GOT3 (cell line): Measurements from ENCODE around the gene MISP.

Experiments
- DNase-seq: peaks from one replicate; lab custom pipeline; 2025; ENCODE audit warnings: mixed read lengths; lab: John Stamatoyannopoulos, UW

MISP gene

DNA sequence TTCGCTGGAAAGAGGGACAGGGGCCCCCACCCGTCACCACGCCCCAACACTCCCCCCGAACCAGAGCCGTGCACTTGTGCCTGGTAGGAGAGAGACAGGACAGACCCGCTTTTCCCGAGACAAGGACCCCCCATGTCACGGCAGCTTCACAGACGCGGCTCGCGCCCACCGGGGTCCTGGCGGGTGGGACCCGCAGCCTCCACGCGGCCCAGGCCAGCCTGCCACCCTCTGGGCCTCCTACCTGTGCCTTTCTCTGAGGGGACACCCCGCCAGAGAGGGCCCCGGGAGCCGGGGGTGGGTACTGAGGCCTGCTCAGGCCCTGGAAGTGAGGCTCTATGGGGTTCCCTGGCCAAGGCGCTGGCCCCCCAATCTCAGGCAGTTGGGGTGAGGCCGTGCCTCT, 4.0 kb upstream of the MISP start:
- no peak for DNase-seq

DNA sequence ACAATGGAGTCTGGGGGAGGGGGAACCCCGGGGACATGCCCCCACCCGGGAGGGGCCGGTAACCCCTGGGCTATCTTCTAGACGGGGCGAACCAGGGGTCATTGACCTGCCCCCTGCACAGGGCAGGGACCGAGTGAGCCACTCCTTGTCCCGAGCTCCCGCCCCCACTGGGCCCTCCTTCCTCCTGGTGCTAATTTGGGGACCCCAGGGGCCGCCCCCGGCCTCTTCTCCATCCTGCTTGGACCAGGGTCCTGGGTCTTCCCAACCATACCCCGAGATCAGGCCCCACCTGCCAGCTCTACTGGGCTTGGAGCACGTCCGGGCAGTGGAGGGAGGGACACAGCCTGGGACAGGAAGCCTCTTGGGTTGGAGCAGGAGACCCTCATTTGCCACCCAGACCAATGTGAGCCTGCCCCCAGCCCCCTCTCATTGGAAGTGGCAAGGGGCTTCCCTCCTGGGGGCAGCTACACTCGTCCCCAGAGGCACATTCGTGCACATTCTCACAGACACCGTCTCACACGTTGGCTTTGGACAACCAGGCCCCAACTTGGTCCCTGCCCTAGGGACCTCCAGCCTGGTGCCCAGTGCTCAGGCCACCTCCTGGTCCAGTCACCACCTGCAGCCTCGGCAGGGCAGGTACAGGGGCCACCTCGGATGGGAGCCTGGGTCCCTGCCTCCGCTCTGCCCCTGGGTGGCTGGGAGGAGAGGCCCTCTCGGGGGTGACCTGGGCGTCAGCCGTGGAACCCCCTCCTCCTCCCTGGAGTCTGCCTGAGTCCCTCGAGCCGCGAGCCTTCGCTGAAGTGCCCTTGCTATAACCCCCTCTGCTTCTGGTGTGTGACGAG, 3.3 kb upstream of the MISP start:
- no peak for DNase-seq

DNA sequence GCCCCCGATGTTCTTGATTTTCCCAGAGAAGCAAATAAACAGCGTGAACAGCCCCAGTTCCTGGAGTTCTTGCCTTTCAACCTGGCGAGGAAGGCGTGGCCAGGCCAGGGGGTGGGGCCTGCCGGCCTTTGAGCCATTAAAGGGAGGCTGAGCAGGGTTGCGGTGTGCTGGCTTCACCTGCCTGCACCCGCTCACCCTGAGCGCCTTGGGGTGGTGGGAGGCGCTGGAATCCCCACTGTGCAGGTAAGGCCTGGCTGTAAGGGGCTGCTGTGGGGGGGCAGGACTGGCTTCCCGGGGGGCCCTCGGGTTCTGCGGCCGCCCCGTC, 2.7 kb upstream of the MISP start:
- no peak for DNase-seq

DNA sequence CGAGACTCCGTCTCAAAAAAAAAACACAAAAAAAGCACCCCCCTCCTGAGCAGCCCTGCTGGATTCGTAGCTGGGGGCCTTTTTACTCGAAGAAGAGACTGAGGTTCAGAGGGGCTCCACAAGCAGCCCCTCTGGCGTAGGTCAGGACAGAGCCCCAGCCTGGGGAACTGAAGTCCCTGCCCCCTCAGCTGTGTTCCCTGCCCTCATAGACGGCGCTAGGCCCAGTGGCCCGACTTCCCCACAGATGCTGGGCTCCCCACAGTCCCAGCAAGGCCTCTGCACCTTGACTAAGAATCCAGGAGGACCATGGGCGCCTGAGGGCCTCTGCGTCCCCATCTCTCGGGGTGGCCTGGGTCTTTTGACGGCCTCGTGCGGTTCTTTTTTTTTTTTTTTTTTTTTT, 1.1 kb upstream of the MISP start:
- no peak for DNase-seq

DNA sequence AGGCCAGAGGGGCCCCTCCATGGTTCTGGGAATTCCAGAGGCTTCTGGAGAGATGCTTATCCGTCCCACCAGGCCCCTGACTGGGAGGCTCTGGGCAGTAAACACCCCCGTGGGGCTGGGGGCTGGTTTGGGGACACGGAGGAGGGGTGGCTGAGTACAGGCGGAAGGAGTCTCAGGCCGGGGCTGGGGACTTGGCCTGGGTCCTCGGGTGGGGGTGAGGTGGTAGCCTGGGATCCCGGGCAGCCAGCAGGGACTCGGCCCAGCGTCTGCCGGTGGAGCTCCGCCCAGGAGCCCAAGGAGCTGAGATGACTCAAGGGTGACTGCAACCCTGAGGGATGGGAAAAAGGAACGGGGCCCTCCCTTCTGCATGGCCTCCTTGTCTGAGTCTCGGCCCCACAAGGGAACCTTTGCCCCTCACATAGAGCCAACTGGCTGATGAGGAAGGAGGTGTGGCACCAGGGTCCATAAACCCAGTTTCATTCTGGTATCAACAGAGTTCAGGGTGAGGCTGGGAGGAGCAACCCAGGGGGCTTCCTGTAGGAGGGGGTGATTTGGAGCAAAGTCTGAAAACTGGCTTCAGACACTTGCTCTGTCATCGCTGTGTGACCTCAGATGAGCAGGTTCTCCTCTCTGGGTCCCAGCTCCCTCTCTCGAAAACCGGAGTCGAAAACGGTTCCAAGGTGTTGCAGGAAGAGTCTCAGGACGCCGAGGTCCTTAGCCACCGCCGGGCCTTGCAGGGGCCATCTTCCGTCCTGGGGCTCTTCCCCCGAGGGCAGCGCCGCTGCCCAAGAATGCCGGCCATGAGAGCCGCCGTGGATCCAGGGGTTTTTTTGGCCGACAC, 809 bp downstream of the MISP start:
- no peak for DNase-seq

DNA sequence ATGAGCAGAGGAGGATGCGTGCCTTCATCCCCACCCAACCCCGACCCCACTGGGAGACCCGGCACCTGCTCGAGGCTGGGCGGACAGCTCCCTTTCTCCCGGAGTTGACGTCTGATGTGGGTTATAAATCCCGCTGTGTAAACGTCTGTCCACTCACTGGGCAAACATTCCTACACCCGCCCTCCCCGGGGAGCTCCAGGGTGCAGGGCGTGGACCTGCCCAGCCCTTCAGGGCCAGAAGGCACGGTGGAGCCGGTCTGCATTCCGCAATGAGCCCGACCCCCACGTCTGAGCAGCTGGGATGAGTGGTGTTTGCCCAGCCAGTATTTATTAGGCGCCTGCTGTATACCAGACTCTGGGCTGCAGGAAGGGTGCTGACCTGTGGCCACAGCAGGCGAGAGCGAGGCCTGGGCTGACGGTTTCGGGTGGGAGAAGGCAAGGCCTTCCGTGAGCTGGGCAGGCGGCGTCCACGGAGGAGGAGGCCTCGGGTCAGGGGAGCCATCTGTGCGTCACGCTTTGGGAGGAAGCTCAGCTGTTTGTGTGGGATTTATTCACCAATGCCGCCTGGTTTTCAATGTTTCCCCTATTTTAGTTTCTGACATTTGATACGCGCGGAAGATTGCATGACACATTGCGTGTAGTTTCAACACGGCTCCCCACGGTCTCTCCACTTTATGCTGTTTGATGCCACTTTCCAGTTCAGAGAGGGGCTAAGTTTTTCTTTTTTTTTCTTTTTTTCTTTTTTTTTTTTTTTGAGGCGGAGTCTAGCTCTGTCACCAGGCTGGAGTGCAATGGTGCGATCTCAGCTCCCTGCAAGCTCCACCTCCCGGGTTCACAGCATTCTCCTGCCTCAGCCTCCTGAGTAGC, 2.0 kb downstream of the MISP start:
- DNase-seq: no peak

DNA sequence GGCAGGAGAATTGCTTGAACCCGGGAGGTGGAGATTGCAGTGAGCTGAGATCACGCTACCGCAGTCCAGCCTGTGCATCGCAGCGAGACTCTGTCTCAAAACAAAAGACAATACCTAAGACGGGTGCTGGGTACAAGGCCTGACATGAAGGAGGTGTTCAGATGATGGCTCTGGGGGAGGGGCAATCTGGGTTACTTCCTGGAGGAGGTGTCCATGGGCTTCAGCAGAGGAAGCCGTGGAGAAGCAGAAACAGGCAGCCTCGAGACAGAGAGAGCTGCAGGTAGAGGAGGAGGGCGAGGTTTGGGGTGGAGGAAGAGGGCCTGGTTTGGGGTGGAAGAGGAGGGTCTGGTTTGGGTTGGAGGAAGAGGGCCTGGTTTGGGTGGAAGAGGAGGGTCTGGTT, 3.6 kb downstream of the MISP start:
- DNase-seq: no peak

DNA sequence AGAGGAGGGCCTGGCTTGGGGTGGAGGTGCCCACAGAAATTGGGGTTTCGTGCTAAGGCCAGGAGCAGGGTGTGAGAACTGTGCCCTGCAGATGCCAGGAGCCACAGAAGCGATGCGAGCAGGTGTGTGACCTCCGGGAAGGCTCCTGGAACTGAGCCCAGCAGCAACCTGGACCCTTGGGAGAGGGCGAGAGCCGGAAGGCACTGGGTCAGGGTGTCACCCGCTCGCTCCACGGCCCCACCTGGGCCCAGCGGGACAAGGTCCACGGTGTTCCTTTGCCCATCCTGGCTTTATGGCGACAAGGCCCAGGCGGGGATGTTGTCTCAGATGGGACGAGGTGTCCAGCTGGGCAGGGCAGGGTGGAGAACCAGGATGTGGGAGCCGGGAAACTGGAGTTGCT, 4.2 kb downstream of the MISP start:
- no peak for DNase-seq

DNA sequence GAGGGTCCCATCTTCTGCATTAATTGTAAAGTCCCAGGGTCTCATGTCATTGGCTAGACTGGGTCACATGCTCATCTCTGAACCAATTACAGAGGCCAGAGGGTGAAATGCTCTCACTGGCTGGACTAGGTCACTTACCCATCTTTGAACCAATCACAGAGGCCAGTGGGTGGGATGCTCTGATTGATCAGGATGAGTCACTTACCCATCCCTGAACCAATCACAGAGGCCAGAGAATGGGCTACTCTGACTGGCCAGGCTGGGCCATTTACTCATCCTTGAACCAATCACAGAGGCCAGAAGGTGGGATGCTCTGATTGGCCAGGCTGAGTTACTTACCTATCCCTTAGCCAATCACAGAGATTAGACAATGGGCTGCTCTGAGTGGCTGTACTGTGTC, 5.3 kb downstream of the MISP start:
- no peak for DNase-seq

DNA sequence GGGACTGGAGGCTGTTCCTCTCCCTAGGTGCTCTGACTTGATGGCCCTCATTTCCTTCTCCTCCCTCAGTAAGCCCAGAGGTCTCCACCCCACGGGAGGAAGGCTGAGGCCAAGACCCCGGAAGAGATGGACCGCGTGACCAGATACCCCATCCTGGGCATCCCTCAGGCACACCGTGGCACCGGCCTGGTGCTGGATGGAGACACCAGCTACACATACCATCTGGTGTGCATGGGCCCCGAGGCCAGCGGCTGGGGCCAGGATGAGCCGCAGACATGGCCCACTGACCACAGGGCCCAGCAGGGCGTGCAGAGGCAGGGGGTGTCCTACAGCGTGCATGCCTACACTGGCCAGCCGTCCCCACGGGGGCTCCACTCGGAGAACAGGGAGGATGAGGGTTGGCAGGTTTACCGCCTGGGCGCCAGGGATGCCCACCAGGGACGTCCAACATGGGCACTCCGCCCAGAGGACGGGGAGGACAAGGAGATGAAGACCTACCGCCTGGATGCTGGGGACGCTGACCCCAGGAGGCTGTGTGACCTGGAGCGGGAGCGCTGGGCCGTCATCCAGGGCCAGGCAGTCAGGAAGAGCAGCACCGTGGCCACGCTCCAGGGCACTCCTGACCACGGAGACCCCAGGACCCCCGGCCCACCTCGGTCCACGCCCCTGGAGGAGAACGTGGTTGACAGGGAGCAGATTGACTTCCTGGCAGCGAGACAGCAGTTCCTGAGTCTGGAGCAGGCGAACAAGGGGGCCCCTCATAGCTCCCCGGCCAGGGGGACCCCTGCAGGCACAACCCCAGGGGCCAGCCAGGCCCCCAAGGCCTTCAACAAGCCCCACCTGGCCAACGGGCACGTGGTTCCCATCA, 6.1 kb downstream of the MISP start:
- DNase-seq: no peak

DNA sequence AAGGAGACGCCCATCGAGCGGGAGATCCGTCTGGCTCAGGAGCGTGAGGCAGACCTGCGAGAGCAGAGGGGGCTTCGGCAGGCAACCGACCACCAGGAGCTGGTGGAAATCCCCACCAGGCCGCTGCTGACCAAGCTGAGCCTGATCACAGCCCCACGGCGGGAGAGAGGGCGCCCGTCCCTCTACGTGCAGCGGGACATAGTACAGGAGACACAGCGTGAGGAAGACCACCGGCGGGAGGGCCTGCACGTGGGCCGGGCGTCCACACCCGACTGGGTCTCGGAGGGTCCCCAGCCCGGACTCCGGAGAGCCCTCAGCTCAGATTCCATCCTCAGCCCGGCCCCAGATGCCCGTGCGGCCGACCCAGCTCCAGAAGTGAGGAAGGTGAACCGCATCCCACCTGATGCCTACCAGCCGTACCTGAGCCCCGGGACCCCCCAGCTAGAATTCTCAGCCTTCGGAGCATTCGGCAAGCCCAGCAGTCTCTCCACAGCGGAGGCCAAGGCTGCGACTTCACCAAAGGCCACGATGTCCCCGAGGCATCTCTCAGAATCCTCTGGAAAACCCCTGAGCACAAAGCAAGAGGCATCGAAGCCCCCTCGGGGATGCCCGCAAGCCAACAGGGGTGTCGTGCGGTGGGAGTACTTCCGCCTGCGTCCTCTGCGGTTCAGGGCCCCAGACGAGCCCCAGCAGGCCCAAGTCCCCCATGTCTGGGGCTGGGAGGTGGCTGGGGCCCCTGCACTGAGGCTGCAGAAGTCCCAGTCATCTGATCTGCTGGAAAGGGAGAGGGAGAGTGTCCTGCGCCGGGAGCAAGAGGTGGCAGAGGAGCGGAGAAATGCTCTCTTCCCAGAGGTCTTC, 7.1 kb downstream of the MISP start:
- no peak for DNase-seq

DNA sequence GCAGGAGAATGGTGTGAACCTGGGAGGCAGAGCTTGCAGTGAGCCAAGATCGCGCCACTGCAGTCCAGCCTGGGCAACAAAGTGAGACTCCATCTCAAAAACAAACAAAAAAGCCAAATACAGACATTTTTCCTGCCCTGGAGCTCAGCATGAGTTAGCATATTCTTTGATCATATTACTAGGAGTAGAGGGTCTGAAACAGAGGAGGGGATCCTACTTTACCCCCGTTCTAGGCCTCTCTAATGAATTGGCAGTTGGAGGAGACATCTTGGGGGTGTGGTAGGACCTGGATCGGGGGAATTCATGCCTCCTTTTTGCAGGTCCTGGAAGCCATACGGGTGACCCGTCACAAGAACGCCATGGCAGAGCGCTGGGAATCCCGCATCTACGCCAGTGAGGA, 12.3 kb downstream of the MISP start:
- DNase-seq: no peak

DNA sequence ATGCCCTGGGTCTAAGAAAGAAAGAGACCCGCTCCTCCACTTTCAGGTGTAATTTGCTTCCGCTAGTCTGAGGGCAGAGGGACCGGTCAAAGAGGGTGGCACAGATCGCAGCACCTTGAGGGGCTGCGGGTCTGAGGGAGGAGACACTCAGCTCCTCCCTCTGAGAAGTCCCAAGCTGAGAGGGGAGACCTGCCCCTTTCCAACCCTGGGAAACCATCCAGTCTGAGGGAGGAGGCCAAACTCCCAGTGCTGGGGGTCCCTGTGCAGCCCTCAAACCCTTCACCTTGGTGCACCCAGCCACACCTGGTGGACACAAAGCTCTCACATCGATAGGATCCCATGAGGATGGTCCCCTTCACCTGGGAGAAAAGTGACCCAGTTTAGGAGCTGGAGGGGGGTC, 13.0 kb downstream of the MISP start:
- DNase-seq: no peak

DNA sequence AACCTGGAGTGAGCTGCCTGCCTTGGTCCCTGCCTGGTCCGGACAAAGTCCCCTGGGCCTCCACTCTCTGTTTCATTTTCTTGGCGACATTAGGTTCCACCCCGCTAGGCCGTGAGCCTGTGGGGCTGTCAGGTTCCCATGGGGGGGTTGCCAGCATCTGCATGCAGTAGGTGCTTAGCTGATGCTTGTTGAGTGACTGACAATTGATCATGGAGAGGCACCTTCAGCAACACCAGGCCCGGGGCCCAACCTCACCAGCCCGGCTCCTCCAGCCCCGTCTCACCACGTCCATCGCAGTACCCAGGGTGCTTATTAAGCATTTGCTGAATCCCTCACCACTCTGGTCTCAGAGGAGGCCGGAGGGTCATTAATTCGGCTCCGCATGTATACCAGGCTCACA, 13.4 kb downstream of the MISP start:
- DNase-seq: no peak

DNA sequence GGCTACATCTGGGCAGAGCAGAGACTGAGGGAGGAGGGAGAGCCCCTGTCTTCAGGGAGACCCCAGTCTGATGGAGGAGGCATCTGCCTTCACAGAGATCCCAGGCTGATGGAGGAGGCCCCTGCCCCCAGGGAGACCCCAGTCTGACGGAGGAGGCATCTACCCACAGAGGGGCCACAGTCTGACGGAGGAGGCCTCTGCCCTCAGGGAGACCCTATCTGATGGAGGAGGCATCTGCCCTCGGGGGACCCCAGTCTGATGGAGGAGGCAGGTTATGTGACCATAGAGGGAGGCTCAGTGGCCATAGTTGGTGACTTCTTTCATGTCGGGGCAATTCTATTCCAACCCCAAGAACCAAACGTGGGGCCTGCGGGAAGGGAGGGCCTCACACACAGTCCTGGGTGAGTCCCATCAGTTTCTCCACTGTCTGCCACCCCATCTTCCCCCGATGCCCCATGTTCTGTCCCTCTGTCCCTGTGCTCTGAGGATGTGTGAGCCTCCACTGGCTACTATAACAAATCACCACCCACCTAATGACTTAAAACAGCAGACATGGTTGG, 14.3 kb downstream of the MISP start:
- no peak for DNase-seq

DNA sequence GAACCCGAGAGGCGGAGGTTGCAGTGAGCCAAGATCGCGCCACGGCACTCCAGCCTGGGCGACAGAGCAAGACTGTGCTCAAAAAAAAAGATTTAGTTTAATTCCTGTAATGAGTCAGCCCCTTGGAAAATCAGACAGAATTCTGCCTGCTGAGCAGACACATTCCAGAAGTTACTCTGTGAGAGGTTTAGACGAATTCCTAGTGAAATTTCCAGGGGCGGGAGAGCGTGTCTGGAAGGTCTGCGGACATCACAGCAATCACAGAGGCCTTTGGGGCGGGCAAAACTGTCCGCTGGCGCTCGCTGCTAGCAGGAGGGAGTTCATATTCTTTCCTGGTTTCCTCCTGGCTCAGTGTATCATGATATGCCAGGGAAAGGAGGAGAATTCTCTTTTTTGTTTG, 17.5 kb downstream of the MISP start:
- no peak for DNase-seq

DNA sequence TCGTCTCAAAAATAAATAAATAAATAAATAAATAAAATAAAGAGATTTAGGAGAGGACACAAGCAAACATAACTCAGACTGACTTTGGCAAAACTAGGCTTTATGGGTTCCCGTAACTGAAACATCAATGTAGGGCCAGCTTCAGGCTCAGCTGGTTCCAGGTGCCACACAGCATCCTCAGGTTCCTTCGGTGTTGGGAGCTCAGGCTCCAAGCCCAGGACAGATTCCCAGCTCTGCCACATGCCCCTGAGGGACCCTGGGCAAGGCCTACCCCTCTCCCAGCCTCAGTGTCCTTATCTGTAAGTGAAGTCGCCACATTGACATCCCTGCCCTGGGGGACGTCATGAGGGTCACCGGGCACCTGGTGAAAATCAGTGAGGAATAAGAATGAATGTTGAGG, 18.7 kb downstream of the MISP start:
- DNase-seq: no peak

DNA sequence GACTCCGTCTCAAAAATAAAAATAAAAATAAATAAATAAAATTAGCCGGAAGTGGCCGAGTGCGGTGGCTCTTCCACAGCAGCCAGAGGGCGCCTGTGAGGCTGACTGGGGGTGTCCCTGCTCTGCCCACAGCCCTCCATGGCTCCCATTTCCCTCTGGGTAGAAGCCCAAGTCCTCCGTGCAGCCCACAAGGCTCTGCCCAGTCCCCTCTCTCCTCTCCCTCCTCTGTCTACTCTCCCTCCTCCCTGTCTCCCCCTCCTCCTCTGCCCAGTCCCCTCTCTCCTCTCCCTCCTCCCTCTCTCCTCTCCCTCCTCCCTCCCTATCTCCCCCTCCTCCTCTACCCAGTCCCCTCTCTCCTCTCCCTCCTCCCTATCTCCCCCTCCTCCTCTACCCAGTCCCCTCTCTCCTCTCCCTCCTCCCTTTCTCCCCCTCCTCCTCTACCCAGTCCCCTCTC, 20.4 kb downstream of the MISP start:
- DNase-seq: no peak

DNA sequence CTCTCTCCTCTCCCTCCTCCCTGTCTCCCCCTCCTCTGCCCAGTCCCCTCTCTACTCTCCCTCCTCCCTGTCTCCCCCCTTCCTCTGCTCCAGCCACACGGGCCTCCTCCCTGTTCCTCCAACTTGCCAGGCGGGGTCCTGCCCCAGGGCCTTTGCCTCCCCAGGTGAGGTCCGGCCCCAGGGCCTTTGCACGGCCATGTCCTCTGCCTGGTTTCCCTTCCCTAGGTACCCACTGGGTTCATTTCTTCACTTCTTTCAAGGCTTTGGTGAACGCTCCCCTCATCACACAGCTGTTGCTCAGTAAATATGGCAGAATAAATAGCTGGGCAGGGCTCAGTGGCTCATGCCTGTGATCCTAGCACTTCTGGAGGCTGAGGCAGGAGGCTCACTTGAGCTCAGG, 21.2 kb downstream of the MISP start:
- DNase-seq: no peak

DNA sequence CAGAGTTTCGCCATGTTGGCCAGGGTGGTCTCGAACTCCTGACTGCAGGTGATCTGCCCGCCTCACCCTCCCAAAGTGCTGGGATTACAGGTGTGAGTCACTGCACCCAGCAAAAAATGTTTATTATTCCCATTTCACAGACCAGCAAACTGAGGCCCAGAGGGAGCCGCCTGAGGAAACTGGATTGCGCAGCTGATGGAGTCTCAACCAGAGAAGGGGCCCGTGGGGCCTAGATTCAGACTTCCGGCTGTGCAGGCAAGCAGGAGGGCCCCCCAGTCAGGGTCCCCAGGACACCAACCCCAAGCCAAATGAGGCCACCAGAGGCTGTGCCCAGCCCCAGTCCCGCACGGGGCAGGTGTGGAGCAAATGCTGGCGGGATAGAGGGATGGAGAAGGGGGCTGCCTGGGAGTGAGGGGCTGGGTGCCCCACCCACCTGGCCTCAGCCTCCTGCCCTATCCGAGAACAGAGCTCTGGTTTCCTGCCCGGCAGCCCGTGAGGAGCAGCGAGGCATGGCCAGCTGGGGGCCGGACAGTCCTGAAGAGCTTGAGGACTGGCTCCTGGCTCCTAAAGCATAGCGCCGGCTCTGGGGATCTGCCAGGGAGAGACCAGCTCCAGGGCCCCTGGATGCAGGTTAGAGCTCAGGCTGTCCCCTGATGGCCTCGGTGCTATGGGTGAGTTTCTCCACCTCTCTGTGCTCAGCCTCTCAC, 22.0 kb downstream of the MISP start:
- DNase-seq: no peak
